T-helper 2 cell (primary cell): ENCODE measurements around the gene CCNY.

ENCODE experiments used
- DNase-seq, 5 experiments: peaks; one replicate each; pipeline versions ENCODE4 v3.0.0 to v3.0.0-alpha.2; 2012 to 2022

Gene CCNY

DNA sequence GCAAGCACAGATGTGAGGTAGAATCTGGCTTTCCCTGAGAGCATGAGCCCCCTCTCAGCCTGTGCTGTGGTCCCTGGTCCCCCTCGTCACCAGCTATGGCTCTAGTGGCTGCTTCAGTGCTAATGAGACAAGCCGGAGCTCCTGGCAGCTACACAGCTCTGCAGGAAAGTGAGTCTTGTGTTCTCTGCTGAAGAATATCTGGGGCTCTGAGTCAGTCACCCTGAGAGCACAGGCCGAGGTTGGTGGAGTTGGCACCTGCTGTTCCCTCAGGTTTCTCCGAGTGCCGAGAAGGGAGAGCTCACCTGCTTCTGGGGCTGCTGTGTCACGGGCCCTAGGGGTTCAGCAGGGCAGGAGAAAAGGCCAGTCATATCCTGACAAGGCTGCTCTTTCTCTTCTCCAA is 231.6 kb downstream of the CCNY start:
- no peak for DNase-seq

DNA sequence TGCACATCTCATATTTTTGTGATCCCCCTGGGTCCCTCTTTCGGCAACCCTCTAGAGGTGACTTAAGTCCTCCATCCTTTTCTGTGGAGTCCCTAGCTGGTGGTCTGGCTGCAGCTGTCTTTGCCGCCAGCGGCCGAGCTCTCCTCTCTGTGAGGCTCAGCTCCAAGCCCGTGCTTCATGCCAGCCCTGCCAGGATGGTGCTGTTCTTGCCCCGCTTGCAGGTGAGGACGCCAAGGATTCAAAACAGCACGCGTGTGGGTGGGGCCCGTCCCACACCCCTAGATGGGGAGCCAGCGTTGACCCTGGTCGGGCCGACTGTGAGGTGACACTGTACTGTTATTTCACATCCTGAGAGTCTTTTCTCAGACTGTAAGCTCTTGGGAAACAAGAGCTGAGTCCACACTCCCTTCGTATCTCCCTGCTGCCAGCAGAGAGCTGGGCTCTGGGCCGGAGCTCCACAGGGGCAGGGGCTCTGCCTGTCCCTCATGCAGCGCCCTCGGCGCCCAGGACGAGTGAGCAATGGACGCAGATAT is 232.2 kb downstream of the CCNY start:
- no peak for DNase-seq

DNA sequence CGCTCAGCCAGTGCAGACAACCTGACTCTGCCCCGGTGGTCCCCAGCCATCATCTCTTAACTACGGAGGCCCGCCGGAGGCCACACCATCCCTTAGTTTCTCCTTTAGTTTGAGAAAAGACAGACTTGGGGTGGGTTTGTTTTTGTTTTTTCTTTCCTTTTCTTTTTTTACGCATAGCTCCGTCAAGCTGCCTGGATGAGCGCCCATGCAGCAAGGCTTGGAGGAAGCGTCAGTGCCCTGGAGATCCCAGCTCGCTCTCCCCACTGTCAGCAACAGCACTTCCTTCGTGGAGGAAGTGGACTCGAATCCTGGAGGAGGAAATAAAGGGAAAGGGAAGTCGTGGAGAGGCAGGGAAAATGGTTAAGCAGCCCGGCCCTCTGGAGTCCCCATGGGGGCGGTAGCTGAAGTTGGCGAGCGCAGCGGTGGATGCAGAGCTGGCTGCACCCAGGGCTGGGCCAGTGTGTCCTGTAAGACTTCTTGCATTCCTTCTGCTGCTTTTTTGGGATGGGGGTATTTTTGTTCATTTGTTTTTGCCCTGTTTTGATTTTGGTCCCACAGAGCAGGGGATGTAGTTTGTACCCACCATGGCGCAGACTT is 232.9 kb downstream of the CCNY start:
- no peak for DNase-seq

DNA sequence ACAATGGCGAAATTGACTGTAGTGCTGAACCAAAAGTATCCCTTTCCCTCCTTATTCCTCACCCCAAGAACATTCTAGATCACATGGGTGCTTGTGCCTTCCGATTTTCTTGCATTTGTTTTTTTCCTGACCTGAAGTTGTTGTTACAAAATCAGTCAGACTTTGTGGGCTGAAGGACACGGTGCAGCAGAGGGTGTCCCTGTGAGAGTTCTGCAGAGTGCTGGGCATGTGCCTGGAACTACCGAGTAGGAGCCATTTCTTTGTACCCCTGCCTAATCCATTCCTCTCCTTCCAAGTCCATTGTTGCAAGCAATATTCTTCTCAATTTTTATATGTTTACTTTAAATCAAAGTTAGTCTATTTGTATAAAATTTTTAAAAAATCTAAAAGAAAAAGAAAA is 233.5 kb downstream of the CCNY start:
- DNase-seq: no peak

DNA sequence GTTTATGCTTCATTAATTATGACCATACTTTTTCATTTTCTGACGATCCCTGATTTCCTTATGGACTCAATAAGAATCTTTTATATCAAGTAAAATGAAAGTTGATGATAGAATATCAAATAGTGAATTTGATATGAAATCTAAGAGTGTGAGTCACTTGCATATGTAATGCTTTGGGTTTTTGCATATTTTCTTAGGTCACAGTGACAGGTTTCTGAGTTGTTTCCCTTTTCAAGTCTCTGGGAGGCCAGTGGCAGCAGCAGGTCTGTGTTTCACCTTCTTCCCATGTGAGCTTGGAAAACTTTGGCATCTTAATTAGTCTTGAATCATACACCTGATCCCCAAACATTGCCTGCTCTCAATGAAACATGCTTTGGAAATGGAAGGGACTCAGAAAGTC is 234.1 kb downstream of the CCNY start:
- DNase-seq: no peak

DNA sequence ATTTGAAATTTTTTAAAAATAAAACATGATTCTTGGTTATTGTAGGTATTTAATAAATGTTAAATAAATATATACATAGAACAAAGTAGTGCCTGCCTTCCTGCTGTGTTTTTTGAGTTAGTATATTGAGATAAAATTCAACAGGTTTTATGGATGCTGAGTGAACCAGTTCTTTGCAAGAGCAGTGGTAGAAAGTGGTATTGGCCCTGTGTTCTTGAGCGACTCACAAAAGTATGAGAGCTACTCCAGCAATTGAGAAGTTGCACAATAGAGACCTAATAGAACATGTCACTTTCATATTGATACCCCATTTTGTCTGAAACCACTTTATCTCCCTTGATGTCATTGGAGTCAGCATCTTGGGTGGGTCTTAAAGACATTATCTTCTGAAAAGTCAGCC is 236.3 kb downstream of the CCNY start:
- no peak for DNase-seq

DNA sequence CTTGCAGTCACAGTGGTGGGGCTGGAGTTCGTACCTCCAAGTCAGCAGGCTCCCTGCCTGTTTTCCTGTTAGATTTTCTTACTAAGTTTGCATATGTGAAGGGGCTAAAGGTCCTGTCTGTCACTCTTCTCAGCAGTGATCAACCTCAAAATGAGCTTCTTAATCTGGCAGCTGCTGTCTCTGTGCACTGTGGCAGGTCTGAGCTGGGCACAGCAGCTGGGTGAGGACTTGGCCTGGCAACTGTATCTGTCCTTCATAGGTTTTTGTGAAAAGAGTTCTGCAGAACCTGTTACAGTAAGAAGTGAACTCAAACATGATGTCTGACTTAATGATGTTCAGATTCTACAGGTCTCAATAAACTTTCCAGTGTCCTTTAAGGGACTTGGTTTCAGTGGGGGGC is 237.5 kb downstream of the CCNY start:
- DNase-seq: no peak

DNA sequence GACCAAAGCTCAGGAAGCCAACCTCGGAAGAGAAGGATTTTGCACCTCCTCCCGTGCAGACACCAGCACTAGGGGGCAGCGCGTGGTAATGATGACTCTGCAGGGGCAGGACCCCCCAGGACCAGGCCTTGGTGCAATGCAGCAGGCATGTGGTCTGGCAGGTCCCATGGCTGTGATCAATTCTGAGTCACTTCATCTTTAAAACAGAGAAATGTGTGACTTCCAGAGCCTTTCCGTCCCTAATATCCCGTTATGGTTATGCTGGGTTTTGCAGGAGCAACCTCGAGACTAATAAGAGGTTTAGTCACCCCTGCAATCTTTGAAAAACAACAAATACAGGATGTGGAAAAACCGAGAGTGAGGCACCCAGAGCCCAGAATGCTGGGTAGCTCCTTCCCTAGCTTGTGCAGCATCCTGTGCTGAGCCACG is 238.6 kb downstream of the CCNY start:
- DNase-seq: no peak

DNA sequence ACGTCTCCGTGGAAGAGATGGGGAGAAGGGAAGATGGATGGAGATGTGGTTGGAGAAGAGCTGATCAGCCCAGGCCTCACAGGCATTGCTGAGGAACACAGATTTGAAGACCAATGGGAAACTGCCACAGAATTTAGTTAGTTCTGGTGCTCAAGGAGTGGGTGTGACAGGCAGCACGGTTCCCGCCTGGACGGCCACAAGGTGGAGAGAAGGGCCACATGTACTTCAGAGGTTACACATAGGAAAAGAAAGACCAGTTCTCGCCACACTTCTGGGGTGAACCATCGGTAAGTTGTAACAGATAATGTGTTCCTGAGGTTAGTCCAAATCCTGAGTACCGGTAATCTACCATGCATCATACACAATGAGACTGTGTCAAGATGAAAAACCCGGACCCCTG is 239.3 kb downstream of the CCNY start:
- DNase-seq: no peak

DNA sequence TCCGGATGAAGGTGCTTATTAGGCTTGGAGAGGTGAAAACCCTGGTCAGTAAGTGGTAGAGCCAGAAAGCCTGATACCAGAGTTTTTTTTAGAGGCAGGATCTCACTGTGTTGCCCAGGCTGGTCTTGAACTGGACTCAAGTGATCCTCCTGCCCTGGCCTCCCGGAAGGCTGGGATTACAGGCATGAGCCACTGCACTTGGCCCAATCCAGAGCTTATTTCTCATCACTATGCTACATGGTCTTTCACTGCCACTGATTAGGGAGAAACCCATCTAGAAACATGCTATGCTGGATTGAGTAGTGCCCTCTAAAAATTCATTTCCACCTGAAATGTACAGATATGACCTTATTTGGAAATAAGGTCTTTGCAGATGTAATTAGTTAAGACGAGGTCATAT is 240.4 kb downstream of the CCNY start:
- no peak for DNase-seq

DNA sequence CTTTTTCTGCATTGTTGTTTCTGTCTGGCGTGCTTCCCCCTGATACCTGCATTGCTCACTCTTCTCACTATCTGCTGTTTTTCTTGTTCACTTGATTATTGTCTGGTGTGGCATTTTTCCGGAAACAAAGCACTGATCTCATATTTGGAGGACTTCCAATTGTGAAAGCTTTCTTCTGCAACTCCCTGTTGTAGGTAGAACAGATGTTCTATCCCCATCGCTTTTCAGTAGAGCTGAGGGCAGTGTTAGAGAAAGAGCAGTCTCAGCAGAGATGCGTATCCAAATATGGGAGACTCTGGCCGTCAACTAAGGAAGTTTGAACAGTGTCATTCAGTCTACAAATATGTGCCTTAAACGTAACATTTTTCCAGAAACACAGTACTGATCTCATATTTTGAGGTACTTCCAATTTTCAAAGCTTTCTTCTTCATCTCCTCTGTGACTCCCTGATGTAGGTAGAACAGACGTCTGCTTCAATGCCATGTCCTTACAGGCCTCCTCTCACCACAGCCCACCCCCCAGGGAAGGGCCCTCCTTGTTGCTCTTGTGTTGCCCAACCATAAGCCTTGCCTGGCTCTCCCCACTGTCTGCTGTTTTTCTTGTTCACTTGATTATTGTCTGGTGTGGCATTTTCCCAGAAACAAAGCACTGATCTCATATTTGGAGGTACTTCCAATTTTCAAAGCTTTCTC is 241.8 kb downstream of the CCNY start:
- no peak for DNase-seq

DNA sequence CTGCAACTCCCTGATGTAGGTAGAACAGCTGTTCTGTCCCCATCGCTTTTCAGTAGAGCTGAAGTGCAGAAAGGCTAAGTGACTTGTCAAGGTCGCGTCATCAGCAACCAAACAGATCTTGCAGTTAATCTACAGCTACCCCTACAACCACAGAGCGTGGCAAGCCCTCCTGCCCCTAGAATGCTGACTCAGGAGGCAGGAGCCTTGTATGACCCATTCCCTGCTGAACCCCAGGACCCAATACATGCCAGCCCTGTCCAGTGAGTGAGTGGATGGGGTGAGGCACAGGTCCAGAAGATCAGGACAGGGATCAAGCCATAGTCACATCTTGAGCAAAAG is 242.3 kb downstream of the CCNY start:
- DNase-seq: no peak

DNA sequence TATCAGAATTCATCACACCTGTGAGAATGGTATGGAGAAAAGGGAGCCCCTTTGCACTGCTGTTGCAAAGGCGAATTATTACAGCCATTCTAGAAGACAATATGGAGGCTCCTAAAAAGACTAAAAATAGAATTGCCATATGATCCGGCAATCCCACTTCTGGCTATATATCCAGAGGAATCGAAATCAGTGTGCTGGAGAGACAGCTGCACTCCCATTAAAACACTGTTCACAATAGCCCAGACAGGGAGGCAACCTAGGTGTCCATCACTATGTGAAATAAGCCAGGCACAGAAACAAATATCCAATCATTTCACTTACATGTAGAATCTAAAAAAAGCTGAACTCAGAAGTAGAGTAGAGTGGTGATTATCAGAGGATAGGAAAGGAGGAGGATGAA is 242.8 kb downstream of the CCNY start:
- DNase-seq: no peak

DNA sequence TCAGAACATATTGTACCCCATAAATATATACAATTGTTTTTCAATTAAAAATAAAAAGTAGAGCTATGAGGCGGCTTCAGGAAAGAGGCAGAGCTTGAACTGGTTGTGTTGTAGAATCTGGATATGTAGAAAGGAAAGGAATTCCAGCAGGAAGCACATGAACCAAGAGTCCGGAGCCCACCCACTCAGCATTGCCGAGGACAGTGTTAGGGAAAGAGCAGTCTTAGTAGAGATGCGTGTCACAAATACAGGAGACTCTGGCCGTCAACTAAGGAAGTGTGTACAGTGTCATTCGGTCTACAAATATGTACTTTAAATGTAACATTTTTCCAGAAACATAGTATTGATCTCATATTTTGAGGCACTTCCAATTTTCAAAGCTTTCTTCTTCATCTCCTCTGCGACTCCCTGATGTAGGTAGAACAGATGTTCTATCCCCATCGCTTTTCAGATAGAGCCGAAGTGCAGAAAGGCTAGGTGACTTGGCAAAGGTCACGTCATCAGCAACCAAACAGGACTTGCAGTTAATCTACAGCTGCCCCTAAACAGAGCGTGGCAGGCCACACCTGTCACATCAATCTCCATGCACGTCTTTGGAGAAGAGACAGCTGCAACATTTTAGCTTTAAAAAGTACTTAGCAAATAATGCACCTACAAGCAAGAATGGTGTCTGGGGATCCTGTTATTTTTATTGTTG is 243.6 kb downstream of the CCNY start:
- no peak for DNase-seq

DNA sequence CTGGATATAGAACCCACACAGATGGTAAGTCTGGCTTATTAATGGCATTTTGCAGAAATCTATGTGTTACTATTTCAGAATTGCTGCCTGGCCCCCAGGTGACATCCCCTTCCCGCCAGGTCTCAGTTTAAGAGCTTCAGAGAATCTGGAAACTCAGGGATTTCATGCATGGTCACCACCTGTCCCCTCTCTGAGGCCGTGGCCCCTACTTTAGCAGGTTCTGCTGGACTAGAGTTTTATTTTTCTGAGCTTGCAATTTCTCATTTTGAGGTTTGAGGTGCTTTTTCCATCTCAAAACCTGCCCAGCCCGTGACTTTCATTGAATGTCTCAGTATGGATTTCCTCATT is 244.1 kb downstream of the CCNY start:
- DNase-seq: no peak

DNA sequence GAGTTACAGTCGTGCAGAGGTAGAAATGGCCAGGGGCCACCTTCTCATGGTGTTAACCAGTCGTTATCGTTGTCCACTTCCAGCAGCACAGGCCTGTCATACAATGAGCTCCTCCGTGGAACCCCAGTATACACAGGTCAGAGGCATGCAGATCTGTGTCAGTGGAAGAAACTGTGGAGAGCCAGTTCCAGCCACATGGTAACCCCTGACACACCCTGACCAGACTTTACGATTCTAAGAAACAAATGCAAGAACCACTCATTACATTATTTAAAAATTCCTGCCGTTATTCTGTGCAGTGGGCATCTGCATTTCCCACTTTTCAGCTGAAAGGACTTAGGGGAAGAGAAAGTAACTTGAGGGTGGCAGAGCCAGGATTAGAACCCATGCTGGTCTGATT is 245.3 kb downstream of the CCNY start:
- no peak for DNase-seq

DNA sequence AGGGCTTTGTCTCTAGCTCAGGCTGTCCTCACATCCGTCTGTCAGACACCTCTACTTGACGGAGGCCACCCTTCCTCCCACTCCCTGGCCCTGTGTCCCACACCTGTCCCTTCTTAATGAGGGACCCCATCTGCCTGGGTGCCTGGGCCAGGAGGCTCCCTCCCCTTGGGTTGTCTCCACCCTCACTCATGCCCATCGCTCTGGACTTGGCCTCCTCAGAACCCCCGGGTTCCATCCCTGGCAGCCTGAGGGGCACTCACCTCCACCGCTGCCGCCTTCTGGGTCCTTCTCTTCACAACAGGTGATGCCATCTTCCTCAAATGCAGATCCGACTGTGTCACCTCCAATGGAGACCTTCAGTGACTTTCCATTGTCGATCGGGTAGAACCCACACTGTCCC is 248.6 kb downstream of the CCNY start:
- no peak for DNase-seq

DNA sequence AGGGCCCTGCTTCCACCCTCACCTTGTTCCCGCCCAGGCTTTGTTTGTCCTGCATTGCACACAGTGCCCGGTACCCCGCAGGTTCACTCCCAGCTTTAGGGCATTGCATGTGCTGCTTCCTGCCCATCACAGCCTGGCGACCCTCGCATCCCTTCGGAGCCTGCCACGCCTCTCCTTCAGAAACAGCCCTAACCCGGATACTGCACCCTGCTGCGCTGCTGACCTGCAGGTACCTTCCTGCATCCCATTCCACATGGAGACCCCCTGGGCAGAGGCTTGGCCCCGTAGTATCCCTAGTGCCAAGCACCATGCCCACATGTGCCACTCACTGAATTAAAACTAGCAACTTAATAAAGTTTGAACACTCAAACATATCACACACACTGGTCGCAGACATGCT is 249.0 kb downstream of the CCNY start:
- DNase-seq: no peak

DNA sequence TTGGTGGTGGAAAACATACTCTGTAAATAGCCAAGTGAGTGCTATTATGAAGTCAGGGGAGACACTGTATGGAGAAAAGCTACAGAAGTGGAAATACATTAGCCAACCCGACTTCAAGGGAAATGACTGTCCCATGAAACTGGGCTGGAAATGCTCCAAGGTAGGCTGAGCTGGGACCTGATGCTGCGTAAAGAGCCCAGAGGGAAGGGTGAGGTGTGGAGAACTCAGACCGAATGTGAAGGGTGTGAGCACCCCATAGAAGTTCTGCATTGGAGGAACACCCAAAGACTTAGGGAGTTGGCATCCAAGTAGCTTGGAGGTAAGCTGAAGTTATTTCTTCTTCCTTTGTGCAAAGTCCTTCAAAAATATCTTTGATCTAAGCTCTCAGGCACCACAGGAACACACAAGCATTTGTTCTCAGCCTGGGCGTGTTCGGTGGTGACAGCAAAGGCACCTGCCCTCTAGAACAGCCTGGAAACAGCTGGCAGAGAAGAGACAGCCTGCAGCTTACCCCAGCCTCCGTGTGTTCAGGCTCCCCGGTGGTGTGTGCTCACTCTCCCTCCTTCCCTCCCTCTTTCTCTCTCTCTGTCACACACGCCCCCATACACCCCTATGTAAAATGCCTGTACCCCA is 249.7 kb downstream of the CCNY start:
- no peak for DNase-seq

DNA sequence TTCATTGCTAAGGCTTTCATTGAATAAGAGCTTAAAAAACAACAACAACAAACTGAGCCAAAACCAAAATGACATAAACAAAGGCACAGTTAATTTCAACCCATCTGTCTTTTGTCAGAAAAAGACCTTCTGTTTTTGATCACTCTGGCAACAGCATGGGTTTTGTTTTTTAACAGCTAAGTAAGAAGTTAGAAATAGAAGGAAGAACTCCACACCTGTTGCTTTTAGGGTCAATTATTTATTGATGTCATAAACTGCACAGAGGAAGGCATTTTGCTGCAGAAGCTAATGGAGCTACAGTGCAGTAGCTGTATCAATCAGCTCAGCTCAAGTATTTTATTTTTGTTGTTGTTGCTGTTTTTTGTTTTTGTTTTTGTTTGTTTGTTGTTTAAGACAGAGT is 252.5 kb downstream of the CCNY start:
- DNase-seq: no peak

DNA sequence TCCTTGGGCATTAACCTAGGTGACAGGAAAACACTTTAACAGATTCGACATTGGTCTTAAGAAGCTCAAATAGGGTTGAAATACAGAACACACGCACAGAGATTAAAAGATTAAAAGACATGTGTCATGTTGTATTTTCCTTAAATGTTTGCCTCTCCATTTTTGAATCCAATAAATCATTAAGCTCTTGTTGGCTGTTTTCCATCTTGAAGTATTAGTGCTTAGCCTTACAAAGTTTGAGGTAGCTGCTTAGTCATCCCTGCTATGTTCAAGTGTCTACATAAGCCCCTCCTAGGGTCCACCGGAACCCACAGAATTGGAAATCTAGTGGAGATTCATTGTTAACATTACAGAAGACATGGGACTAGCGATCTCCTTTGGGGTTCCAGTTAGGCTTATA is 256.1 kb downstream of the CCNY start:
- no peak for DNase-seq

DNA sequence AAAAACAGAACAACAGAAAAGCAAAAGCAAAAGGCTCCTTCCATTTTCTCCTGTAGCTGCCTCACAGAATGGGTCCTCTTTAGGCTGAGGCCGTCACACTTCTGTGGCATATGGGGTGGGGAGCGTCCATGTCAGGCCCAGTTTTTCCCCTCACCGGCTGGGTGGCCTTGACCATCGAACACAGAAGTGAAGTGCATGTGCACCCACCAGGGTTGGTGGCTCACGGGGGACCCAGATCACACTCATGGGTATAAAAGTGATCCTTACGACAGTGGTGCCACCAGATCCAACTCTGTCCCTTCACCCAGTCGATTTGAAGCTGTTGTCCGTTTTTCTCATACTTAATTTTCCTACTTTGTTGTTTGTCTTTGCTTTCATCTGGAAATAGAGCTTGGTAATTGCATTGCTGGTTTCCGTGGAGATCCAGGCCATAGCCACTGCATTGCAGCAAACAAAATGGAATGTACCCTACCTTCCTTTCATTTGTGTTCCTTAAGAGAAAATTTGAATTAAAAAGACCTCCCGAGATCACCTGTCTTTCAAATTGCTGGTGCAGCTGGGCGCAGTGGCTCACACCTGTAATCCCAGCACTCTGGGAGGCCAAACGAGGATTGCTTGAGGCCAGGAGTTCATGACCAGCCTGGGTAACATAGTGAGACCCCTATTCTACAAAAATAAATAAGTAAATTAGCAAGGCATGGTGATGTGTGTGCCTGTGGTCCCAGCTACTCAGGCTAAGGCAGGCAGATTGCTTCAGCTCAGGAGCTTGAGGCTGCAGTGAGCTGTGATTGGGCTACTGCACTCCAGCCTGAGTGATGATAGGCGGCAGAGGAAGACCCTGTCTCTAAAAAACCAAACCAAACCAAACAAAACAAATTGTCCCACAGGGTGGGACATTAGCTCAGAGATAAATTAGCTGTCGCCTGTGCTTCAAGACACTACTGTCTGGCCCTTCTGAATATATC is 258.1 kb downstream of the CCNY start:
- DNase-seq: no peak

DNA sequence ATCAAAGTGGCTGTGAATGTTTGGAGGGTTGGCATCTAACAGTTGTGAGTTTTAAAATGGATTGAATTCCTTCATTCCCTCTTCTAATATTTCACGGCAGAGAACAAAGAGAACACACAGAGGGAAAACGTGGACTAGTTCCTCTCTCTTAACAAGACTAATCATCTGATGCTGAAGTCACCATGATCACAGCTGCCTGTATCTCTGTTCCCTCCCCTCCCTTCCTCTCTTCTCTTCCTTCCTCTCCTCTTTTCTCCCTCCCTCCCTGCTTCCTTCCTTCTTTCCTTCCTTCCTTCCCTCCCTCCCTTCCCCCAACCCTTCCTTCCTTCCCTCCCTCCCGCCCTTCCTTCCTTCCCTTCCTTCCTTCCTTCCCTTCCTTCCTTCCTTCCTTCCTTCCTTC is 258.8 kb downstream of the CCNY start:
- DNase-seq: no peak
